Activated T-helper 1 cell treated with anti-CD3 and anti-CD28 coated beads, Interleukin-2, amount 50 U/mL, for 16 hours (primary cell): Measurements from ENCODE around the gene NEK11.

ENCODE experiments used
- DNase-seq, 2 donors: peaks; one replicate each; pipeline ENCODE4 v3.0.0-alpha.2; 2020; ENCODE audit warnings: low read depth in 1 of 2, low spot score in 1 of 2

Gene NEK11

GRCh38 chr3:131393868-131394267 lies 367.2 kb downstream of the NEK11 start:
- no peak for DNase-seq

GRCh38 chr3:131394400-131394799 lies 367.7 kb downstream of the NEK11 start:
- DNase-seq: no peak

- no peak for DNase-seq
Measured at GRCh38 chr3:131396170-131396569, 369.5 kb downstream of the NEK11 start.

GRCh38 chr3:131397889-131398288 lies 371.2 kb downstream of the NEK11 start:
- no peak for DNase-seq
